ENCODE data around the gene FAM53B.

DNA sequence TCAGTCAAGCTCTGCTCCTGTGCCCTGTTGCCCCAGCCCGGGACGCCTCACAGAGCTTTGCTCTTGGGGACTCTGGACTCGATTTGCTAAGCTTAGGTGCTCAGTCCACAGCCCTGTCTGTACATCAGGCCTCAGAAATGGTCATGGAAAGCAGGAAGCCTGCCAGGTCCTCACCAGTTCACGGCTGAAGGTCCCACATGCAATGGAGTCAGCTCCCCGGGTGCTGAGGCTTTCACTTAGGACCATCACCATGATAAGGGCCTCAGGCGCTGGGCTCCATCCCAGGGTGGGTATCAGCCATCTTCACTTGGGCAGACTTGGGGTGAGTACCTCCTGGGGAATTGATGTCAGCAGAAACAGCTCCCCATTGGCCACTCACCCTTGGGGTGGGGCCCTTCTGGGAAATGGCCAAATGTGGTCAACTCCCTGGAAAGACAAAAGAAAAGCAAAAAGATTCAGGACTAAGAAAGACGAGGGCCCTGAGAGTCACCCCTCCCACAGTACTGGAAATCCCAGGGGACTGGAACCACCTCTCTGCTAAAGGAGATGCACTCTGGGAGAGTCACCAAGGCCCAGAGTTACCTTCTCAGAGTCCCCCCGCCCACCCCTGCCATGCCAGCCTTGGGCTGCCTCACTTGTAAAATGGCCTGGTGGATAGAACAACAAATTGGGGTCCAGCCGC is 37.6 kb downstream of the FAM53B start:
- TF ChIP-seq, protein P1, sequence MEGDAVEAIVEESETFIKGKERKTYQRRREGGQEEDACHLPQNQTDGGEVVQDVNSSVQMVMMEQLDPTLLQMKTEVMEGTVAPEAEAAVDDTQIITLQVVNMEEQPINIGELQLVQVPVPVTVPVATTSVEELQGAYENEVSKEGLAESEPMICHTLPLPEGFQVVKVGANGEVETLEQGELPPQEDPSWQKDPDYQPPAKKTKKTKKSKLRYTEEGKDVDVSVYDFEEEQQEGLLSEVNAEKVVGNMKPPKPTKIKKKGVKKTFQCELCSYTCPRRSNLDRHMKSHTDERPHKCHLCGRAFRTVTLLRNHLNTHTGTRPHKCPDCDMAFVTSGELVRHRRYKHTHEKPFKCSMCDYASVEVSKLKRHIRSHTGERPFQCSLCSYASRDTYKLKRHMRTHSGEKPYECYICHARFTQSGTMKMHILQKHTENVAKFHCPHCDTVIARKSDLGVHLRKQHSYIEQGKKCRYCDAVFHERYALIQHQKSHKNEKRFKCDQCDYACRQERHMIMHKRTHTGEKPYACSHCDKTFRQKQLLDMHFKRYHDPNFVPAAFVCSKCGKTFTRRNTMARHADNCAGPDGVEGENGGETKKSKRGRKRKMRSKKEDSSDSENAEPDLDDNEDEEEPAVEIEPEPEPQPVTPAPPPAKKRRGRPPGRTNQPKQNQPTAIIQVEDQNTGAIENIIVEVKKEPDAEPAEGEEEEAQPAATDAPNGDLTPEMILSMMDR (IDR thresholded peaks at IDR 0.05): no peak
- TF ChIP-seq POLR2A (IDR thresholded peaks at IDR 0.05): no peak
